Liver (tissue), 9 donors: ENCODE data around the gene AGPAT2. TPM values are rescaled to one million over a fixed set of nuclear protein-coding genes. Genes with fewer than 3 reads are reported as not detected.

Experiments
- DNase-seq: peaks from one replicate; pipeline ENCODE4 v3.0.0-alpha.2; 2017; ENCODE audit warnings: low spot score
- H3K27ac ChIP-seq, 2 donors: one replicate each; pipeline ENCODE4 v1.7.0; 2013; ENCODE audit warnings: inconsistent platforms in 2 of 2, low read length in 2 of 2, control low read depth in 1 of 2, low read depth in 1 of 2, mild to moderate bottlenecking in 1 of 2
- H3K27me3 ChIP-seq, 4 donors: one replicate each; pipeline versions ENCODE4 v1.6.1 to v1.7.0; 2013; ENCODE audit warnings: low read length in 3 of 4, inconsistent platforms in 1 of 4, mild to moderate bottlenecking in 1 of 4, moderate library complexity in 1 of 4; ENCODE audit not compliant: control insufficient read depth in 4 of 4, insufficient read depth in 4 of 4
- H3K36me3 ChIP-seq, 4 donors: one replicate each; pipeline versions ENCODE4 v1.6.1 to v1.7.0; 2013; ENCODE audit warnings: low read length in 3 of 4, mild to moderate bottlenecking in 3 of 4, low read depth in 1 of 4, moderate library complexity in 1 of 4; ENCODE audit not compliant: control insufficient read depth in 4 of 4, insufficient read depth in 3 of 4
- H3K4me1 ChIP-seq, 4 donors: one replicate each; pipeline versions ENCODE4 v1.6.1 to v1.7.0; 2013; ENCODE audit warnings: low read length in 3 of 4, mild to moderate bottlenecking in 3 of 4, moderate library complexity in 1 of 4; ENCODE audit not compliant: control insufficient read depth in 4 of 4, insufficient read depth in 4 of 4
- H3K4me3 ChIP-seq, 3 donors: one replicate each; pipeline versions ENCODE4 v1.6.1 to v1.7.0; 2013; ENCODE audit warnings: low read length in 3 of 3, control low read depth in 1 of 3, low read depth in 1 of 3, mild to moderate bottlenecking in 1 of 3
- H3K9ac ChIP-seq, 2 donors: one replicate each; pipeline ENCODE4 v1.7.0; 2013; ENCODE audit warnings: low read length in 2 of 2, mild to moderate bottlenecking in 2 of 2, moderate library complexity in 2 of 2, control low read depth in 1 of 2, low read depth in 1 of 2
- H3K9me3 ChIP-seq, 4 donors: one replicate each; pipeline versions ENCODE4 v1.6.1 to v1.7.0; 2013; ENCODE audit warnings: low read length in 3 of 4; ENCODE audit not compliant: control insufficient read depth in 4 of 4
- EGR1 ChIP-seq, 2 donors: IDR thresholded peaks; 2 replicates each; pipeline ENCODE4 v1.6.1; 2016 to 2018; ENCODE audit warnings: antibody characterized with exemption in 2 of 2, low read depth in 2 of 2
- FOXA2 ChIP-seq: IDR thresholded peaks from 2 replicates; pipeline ENCODE4 v1.6.1; 2016; ENCODE audit warnings: antibody characterized with exemption
- JUND ChIP-seq, 2 donors: IDR thresholded peaks; 2 replicates each; pipeline ENCODE4 v1.6.1; 2016; ENCODE audit warnings: antibody characterized with exemption in 2 of 2
- NR2F2 ChIP-seq: IDR thresholded peaks from 2 replicates; pipeline ENCODE4 v1.6.1; 2016; ENCODE audit warnings: antibody characterized with exemption
- RAD21 ChIP-seq, 2 donors: IDR thresholded peaks; 2 replicates each; pipeline ENCODE4 v1.6.1; 2016; ENCODE audit warnings: antibody characterized with exemption in 2 of 2, mild to moderate bottlenecking in 2 of 2
- SP1 ChIP-seq: IDR thresholded peaks from 2 replicates; pipeline ENCODE4 v1.6.1; 2018; ENCODE audit warnings: antibody characterized with exemption, mild to moderate bottlenecking
- TAF1 ChIP-seq: conservative IDR thresholded peaks from 2 replicates; pipeline ENCODE4 v1.6.1; 2016; ENCODE audit warnings: antibody characterized with exemption, mild to moderate bottlenecking
- ZBTB33 ChIP-seq: IDR thresholded peaks from 2 replicates; pipeline ENCODE4 v1.6.1; 2016; ENCODE audit warnings: antibody characterized with exemption
- WGBS: extraction: QIAGEN DNeasy Blood & Tissue Kit; methylation state at CpG from one replicate; pipeline ENCODE4 v1.1.7; 2013; 5-methylcytosine and 5-hydroxymethylcytosine counted together
- polyA plus RNA-seq, 2 donors: library from polyadenylated mRNA; stranded (reverse) in 1 of 2; unstranded in 1 of 2; fragments of 200-250 nt in 1 of 2; fragments of >200 nt in 1 of 2; fragmentation: Nextera tagmentation in 1 of 2; extraction: Ambion mirVana in 1 of 2; gene quantifications; one replicate each; pipeline versions ENCODE4 v1.2.1 to v1.2.3, GENCODE V29; 2013 to 2015
- total RNA-seq, 2 donors: library from RNA; depleted of rRNA; stranded (reverse); fragments of >200 nt; gene quantifications; one replicate each; pipeline ENCODE4 v1.2.3, GENCODE V29; 2014
- TF ChIP-seq, protein P1 (sequence below): IDR thresholded peaks from 2 replicates; pipeline ENCODE4 v1.6.1; 2016; ENCODE audit warnings: antibody characterized with exemption
- TF ChIP-seq, protein P2 (sequence below): fragments of 150-350 bp; IDR thresholded peaks from 2 replicates; pipeline ENCODE4 v1.5.1; 2017; ENCODE audit warnings: improper control_type of control experiment, low read depth, low read length; ENCODE audit not compliant: missing input control
- TF ChIP-seq, protein P3 (sequence below): IDR thresholded peaks from 2 replicates; pipeline ENCODE4 v1.6.1; 2016; ENCODE audit warnings: antibody characterized with exemption
- donor health status: healthy.
- donor health status: healthy.
- donor health status: healthy.
- donor health status: healthy.
- donor health status: healthy.

Gene AGPAT2
- total and polyA plus RNA-seq, 4 donors = 75.1 to 222 (median 212) TPM

DNA sequence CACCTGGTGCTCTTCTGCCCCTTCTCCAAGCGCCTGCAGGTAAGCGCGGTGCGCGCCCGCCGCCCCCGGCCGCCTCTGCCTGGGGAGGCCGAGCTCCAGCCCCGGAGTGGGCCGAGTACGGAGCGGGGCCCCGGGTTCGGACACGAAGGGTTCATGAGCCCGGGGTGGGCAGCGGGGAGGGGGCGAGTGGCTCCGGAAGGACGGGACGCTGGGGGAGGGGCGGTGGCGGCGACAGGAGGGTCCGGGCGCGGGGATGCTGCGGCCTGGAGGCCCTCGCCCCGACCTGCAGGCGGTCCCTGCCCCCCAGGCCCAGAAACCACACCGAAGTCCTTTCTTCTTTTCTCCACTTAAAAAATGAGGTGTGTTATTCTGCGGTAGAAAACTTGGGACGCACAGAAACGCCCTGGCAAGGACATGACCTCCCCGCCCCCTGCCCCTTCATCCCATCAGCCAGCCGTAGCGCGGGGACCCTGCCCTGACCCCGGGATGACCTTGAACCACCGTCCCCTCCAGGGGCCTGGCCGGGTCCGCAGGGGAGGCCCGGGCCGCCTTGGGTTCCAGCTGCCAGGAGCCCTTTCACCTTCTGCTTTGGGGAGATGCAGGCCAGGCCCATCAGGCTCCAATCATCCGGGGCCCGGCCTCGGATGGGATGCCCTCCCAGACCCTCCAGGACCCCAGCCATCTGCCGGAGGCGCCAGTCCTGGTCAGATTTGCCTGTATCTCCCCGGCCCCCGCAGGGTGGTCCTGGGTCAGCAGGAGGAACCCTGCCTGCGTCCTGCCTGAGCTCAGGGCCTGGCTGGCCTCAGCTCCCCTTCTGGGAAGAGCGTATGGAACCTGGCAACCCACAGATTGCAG lies 25.7 kb upstream of the AGPAT2 start:
- no peaks in the 10 kb centered on the region for H3K36me3 ChIP-seq
- TF ChIP-seq, protein P1, sequence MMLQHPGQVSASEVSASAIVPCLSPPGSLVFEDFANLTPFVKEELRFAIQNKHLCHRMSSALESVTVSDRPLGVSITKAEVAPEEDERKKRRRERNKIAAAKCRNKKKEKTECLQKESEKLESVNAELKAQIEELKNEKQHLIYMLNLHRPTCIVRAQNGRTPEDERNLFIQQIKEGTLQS = no peak
- TF ChIP-seq EGR1 (IDR thresholded peaks at IDR 0.05; ENCODE audit: low read depth in 2 of 2) (no peak), ZBTB33 (no peak), RAD21 (IDR thresholded peaks at IDR 0.05) (no peak), FOXA2 (no peak)
- TF ChIP-seq, protein P2, sequence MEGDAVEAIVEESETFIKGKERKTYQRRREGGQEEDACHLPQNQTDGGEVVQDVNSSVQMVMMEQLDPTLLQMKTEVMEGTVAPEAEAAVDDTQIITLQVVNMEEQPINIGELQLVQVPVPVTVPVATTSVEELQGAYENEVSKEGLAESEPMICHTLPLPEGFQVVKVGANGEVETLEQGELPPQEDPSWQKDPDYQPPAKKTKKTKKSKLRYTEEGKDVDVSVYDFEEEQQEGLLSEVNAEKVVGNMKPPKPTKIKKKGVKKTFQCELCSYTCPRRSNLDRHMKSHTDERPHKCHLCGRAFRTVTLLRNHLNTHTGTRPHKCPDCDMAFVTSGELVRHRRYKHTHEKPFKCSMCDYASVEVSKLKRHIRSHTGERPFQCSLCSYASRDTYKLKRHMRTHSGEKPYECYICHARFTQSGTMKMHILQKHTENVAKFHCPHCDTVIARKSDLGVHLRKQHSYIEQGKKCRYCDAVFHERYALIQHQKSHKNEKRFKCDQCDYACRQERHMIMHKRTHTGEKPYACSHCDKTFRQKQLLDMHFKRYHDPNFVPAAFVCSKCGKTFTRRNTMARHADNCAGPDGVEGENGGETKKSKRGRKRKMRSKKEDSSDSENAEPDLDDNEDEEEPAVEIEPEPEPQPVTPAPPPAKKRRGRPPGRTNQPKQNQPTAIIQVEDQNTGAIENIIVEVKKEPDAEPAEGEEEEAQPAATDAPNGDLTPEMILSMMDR = no peak
- TF ChIP-seq, protein P3, sequence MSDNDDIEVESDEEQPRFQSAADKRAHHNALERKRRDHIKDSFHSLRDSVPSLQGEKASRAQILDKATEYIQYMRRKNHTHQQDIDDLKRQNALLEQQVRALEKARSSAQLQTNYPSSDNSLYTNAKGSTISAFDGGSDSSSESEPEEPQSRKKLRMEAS = no peak
- H3K27me3 ChIP-seq = no peaks in the 10 kb centered on the region
- H3K9ac ChIP-seq = no peak overlapping the region
- H3K4me1 ChIP-seq = peaks cover 4 to 17% (median 13%) of the 10 kb centered on the region in 4 donors
- WGBS = 10% methylated on average over 56 of the region's 56 CpGs
- H3K27ac ChIP-seq = peak overlapping the region; percentile 31 to 46
- no peaks in the 10 kb centered on the region for H3K9me3 ChIP-seq
- DNase-seq = no peak
- H3K4me3 ChIP-seq = peak overlapping the region in 2 of 3 donors; percentile 38 to 67

GRCh38 chr9:136711751-136712689 lies 24.8 kb upstream of the AGPAT2 start, which contains the start of gene DIPK1B:
Gene DIPK1B, plus strand, starts transcription at chr9:136712572. Its CDS starts 94 bp downstream, at chr9:136712666.
- H3K27me3 ChIP-seq = no peaks in the 10 kb centered on the region
- 8% methylated on average over 119 of the region's 119 CpGs for WGBS
- peaks cover 4 to 17% (median 13%) of the 10 kb centered on the region in 4 donors for H3K4me1 ChIP-seq
- no peak for TF ChIP-seq RAD21 (IDR thresholded peaks at IDR 0.05)
- TF ChIP-seq JUND (IDR thresholded peaks at IDR 0.05) = no peak
- TF ChIP-seq, protein P3 = no peak
- no peak for TF ChIP-seq TAF1
- no peak for TF ChIP-seq SP1
- no peak for TF ChIP-seq EGR1 (IDR thresholded peaks at IDR 0.05; ENCODE audit: low read depth in 2 of 2)
- no peak for TF ChIP-seq FOXA2
- no peak for TF ChIP-seq NR2F2
- H3K9me3 ChIP-seq = no peaks in the 10 kb centered on the region
- no peak within 1 kb of the TSS for H3K9ac ChIP-seq
- H3K36me3 ChIP-seq = no peaks in the 10 kb centered on the region
- H3K4me3 ChIP-seq = peak within 1 kb of the TSS in 2 of 3 donors; percentile 38 to 67
- peak within 1 kb of the TSS; percentile 31 to 46 for H3K27ac ChIP-seq
- no peak for DNase-seq
